Panc1 (cell line): Measurements from ENCODE around the gene PRPF18.

Source experiments
- POLR2AphosphoS5 ChIP-seq: IDR thresholded peaks from 2 replicates; pipeline ENCODE4 v1.6.1; 2012; ENCODE audit warnings: mild to moderate bottlenecking, low read depth, low read length, moderate library complexity
- TCF7L2 ChIP-seq: IDR thresholded peaks from 2 replicates; pipeline ENCODE4 v1.6.1; 2011; ENCODE audit warnings: mild to moderate bottlenecking, low read depth, low read length, inconsistent platforms
- TF ChIP-seq, protein P1 (sequence below): fragments of 450-650 bp; IDR thresholded peaks from 2 replicates; pipeline ENCODE4 v1.5.1; 2017; ENCODE audit warnings: mild to moderate bottlenecking
- TF ChIP-seq, protein P2 (sequence below), 2 experiments: IDR thresholded peaks; 2 replicates each; pipeline ENCODE4 v1.6.1; 2011 to 2012; ENCODE audit warnings: low read depth in 2 of 2, control low read depth in 1 of 2, low read length in 1 of 2, mild to moderate bottlenecking in 1 of 2, moderate library complexity in 1 of 2; ENCODE audit not compliant: insufficient read depth in 1 of 2

DNA sequence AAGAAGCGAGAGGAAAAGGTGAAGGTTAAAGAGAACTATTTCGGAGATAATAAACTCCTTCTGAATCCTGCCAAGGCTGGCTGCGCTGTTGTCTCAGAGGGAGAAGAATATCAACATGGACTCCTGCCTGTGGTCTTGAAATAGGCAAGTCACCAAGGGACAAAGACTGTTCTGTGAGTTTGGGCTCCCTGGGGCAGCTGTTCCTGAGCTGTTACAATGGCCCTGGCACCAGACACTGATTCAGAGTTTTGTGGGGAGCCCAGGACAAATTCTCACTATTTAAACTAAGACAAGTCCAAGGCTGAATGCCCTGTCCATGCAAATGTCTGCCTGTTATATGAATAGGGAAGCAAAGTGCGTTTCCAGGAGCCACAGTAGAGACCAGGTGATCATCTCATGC is 81.4 kb downstream of the PRPF18 start:
- TF ChIP-seq POLR2AphosphoS5 (no peak), TCF7L2 (no peak)
- TF ChIP-seq, protein P1, sequence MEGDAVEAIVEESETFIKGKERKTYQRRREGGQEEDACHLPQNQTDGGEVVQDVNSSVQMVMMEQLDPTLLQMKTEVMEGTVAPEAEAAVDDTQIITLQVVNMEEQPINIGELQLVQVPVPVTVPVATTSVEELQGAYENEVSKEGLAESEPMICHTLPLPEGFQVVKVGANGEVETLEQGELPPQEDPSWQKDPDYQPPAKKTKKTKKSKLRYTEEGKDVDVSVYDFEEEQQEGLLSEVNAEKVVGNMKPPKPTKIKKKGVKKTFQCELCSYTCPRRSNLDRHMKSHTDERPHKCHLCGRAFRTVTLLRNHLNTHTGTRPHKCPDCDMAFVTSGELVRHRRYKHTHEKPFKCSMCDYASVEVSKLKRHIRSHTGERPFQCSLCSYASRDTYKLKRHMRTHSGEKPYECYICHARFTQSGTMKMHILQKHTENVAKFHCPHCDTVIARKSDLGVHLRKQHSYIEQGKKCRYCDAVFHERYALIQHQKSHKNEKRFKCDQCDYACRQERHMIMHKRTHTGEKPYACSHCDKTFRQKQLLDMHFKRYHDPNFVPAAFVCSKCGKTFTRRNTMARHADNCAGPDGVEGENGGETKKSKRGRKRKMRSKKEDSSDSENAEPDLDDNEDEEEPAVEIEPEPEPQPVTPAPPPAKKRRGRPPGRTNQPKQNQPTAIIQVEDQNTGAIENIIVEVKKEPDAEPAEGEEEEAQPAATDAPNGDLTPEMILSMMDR: no peak
- TF ChIP-seq, protein P2, sequence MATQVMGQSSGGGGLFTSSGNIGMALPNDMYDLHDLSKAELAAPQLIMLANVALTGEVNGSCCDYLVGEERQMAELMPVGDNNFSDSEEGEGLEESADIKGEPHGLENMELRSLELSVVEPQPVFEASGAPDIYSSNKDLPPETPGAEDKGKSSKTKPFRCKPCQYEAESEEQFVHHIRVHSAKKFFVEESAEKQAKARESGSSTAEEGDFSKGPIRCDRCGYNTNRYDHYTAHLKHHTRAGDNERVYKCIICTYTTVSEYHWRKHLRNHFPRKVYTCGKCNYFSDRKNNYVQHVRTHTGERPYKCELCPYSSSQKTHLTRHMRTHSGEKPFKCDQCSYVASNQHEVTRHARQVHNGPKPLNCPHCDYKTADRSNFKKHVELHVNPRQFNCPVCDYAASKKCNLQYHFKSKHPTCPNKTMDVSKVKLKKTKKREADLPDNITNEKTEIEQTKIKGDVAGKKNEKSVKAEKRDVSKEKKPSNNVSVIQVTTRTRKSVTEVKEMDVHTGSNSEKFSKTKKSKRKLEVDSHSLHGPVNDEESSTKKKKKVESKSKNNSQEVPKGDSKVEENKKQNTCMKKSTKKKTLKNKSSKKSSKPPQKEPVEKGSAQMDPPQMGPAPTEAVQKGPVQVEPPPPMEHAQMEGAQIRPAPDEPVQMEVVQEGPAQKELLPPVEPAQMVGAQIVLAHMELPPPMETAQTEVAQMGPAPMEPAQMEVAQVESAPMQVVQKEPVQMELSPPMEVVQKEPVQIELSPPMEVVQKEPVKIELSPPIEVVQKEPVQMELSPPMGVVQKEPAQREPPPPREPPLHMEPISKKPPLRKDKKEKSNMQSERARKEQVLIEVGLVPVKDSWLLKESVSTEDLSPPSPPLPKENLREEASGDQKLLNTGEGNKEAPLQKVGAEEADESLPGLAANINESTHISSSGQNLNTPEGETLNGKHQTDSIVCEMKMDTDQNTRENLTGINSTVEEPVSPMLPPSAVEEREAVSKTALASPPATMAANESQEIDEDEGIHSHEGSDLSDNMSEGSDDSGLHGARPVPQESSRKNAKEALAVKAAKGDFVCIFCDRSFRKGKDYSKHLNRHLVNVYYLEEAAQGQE (IDR thresholded peaks at IDR 0.05; ENCODE audit: insufficient read depth in 1 of 2, low read depth in 2 of 2, low read length in 1 of 2): no peak
